HG03025 (cell line): ENCODE results near the gene SDF2.
"Not testable (repeated sequence)": the region's sequence is repeated elsewhere in the genome, so short reads cannot be mapped to it uniquely, and the experiment has no call there.

Experiments used
- ATAC-seq: cut with Tn5 transposase; IDR thresholded peaks from one replicate; pipeline ENCODE4 v1.9.1; 2021; ENCODE audit warnings: mild to moderate bottlenecking, moderate library complexity; ENCODE audit not compliant: unreplicated experiment, low FRiP score

Gene SDF2

DNA sequence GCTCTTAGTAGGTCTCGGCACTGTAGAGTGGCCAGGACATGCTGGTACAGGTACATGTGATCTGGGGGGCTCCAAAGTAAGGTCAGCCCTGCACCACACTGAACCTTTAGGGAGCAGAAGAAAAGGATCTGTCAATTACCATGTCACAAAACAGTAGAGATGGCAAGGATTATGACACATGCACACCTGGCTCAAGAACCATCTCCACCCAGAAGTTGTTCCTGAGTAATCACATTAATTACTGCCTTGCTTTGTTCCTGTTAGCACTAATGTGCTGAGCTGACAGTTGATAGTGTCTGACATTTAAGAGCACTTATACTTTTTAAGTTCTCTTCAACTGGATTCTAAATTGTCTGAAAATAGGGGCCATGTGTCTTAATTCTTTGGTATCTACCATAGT, 26.2 kb downstream of the SDF2 start:
- ATAC-seq = no peak

DNA sequence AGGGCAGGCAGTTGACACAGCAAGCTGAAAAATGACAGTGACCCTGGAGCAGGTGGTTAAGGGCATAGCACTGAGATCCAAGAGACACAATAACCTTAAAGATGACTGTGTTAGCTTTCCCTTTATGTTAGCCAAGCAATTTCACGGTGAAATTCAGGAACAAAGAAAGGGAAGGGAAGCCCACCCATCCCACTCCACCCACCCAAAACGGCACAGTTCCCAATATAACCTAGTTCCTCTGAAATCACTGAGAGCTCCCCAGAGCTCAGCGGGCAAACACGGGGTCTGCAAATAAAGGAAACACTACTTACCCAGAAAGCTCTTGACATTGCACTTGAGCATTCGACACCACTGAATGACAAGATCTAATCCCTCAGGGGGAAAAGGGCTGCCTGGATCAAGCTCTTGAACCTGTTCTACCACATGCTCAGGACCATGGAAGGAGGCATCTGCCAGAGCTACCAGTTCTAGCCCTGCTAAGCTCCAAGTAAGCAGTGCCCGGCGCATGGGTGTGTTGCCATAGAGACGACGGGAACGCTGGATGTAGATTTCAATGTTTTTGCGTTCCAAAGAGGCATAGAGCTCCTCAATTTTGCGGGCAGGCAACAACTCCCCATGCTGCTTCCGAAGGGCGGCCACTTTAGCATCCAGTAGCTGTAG, 27.4 kb downstream of the SDF2 start:
- no peak for ATAC-seq

DNA sequence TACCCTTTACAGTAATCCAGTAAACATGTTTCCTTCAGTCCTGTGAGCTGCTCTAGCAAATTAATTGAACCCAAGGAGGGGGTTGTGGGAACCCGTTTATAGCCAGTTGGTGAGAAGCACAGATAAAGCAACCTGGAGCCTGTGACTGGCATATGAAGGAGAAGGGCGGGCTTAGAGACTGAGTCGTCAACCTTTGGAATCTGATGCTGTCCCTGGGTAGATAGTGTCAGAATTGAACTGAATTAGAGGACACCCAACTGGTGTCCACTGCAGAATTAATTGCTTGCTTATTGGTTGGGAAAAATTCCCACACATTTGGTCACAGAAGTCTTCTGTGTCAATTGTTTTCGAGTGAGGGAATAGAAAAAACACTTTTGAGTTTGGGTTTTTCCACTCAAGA, 34.9 kb downstream of the SDF2 start:
- no peak for ATAC-seq

DNA sequence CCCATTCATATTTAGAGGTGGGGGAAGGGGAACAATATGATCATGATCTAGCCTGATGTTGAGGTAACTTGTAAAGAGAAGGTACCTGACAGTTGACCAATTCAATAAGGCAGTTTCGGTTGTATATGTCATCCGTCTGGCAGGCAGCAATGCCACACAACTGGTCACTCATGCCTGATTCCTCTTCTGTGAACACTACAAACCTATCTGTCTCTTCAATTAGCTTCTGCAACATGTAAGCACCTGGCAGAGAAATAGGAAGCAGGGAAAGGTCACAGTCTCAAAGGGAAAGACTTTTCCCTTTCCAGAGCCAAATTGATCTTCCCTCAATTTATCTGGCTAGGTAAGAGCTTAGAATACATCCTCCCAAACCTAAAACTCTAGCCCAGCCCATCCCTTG, 37.6 kb downstream of the SDF2 start:
- ATAC-seq = no peak

DNA sequence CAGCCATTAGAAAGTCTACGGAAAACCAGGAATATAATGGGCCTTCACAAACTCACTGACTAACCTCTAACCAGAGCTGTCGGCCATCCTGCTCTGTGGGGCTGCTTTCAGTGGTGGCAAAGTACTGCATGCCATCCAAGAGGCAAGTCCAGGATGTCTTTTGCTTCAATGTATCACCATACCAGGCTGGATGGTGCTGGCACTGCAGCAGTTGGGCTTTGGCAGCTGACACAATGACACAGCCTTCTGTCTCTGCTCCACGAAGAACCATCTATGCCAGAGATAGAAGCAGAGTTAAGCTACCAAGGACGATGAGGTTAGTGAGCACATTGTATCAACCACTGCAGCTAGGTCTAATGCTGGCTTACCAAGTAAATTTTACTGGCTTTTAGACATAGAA, 38.0 kb downstream of the SDF2 start:
- no peak for ATAC-seq

- no peak for ATAC-seq
These were observed 39.5 kb downstream of the SDF2 start for GRCh38 chr17:28622186-28622585.

- no peak for ATAC-seq
These were observed 41.7 kb downstream of the SDF2 start for GRCh38 chr17:28620010-28620409.

- ATAC-seq = no peak
These were observed 43.2 kb downstream of the SDF2 start for GRCh38 chr17:28618464-28618863.

- no peak for ATAC-seq
These were observed 45.4 kb downstream of the SDF2 start for GRCh38 chr17:28616281-28616680.

GRCh38 chr17:28615260-28615940, 46.3 kb downstream of the SDF2 start:
- no peak for ATAC-seq

DNA sequence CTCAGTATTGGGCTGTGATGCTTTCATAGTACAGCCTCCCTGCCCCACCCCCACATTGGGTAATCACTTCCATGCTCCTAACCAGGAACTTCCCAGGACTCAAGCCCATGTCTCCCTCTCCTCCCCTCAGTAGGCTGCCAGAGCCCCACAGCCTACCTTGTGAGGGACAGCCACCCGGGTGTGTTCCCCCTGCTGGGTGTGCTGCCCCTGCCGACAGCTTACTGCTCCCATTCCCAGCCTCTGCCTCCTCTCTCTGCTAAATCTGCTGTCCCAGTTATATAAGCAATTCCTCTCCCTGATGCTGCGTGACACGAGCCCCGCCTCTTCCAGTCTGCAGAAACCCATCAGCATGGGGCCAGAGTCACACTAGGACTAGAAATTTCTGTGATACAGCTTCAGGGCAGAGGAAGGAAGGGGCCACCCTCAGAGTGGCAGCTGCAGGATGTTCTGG, 47.8 kb downstream of the SDF2 start, which contains the start of gene RSKR:
RSKR (minus strand) TSS at position 255 of the 451 bp plus-strand sequence; CDS start at position 231, 24 bp downstream.
- ATAC-seq = no peak

DNA sequence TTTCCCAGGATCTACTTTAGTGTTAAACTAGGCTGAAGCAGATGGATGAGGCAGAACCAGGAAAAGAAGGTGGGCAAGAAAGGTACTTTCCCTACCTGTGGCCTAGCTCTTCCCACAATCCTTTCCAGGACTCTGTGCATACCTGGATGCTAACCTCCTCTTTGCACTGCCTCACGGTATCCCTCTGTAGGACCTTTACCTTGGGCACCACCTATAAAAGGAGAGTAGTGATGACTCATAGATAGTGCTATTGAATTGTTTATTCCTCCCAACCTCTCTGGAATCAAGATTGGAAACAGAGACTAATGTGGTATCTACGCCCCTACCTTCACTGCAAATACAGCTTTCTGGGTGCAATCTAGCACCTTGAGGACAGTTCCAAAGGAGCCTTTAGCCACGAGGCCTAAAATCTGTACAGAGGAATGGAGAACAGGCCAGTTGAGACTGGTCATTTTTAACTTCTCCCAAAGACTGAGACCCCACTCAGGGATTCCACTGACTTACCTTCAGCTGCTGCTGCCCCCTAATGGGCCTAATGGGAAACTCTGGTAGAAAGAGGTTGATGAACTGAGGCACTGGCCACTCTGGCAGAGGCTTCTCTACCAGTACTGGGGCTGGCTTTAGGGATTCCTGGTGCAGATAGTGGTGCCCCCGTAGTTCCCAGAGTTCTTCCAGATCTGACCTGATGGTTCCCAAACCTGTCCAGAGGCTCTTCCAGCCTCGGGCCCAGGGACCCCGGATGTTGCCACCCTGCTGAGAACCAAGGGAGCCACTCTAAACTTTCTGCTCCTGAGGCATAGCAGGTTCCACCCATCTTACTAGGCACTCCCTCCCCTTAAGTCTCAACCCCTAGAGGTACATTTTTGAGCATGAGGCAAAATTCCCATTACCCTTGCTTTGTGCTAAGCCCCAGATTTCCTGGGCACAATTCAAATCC, 48.5 kb downstream of the SDF2 start:
- ATAC-seq = no peak

GRCh38 chr17:28612531-28612930, 49.2 kb downstream of the SDF2 start:
- ATAC-seq = no peak

DNA sequence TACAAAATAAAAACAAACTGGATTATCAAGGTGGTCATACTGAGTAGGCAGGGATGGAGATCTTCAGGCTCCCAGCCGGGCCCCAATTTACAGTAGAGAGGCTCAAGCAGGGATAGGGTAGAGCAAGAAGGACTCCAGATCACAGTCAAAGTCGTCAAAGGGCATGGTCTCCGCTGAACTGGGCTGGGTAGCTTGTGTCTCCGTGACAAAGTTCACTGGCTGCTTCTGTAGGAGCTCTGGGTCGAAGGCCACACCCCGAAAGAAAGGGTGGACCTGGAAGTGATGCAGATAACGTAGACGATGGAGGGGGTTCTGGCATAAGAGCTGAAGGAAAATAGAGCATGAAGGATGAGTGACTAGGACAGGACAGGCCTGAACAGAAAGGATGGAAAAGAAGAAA, 51.3 kb downstream of the SDF2 start:
- ATAC-seq = no peak

DNA sequence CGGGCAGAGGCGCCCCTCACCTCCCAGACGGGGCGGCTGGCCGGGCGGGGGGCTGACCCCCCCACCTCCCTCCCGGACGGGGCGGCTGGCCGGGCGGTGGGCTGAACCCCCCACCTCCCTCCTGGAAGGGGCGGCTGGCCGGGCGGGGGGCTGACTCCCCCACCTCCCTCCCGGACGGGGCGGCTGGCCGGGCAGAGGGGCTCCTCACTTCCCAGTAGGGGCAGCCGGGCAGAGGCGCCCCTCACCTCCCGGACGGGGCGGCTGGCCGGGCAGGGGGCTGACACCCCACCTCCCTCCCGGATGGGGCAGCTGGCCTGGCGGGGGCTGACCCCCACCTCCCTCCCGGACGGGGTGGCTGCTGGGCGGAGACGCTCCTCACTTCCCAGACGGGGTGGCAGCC, 57.7 kb downstream of the SDF2 start:
- ATAC-seq = not testable (repeated sequence)

- peak; percentile 41 for ATAC-seq
These were observed 62.2 kb downstream of the SDF2 start for GRCh38 chr17:28599311-28600184.

GRCh38 chr17:28598799-28599310, 62.9 kb downstream of the SDF2 start, which contains the start of gene SPAG5:
TSS of gene SPAG5 (minus strand) at chr17:28599025. CDS start at chr17:28598946, 79 bp downstream.
- ATAC-seq = peak; percentile 57

DNA sequence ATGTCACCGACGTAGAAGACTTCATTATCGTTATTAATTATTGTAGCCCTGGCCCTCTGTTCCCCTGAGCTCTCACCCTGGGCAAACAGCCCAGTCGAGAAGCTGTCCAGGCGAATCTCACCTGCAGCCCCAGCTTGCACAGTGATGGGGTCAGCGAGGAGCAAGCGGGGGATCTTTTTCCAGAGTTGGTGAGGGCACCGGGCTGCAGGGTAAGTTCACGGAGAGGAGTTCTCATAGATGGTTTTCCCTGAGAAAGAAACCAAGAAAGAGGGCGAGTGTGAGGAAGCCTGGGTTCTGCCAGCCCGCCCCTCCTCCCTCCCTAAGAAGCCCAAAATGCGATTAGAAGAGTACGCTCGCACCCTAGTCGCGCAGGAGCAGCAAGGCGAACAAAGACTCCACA, 63.3 kb downstream of the SDF2 start:
- ATAC-seq = no peak
